Small intestine (tissue), 7 donors: Measurements from ENCODE around the gene SLC7A9. TPM values are rescaled to one million over a fixed set of nuclear protein-coding genes. Genes with fewer than 3 reads are reported as not detected.
"Not testable (repeated sequence)": the region's sequence is repeated elsewhere in the genome, so short reads cannot be mapped to it uniquely, and the experiment has no call there.

ENCODE experiments used
- DNase-seq, 2 donors: peaks; one replicate each; pipeline versions ENCODE4 v3.0.0 to v3.0.0-alpha.2; 2013
- FAIRE-seq: peaks from 2 replicates; lab custom pipeline; 2012; peaks lifted over from hg19 to GRCh38; lab: Jason Lieb, UNC
- H3K27ac ChIP-seq, 3 donors: one replicate each; pipeline ENCODE4 v1.5.1; 2013; ENCODE audit warnings: low read length in 2 of 3, mild to moderate bottlenecking in 2 of 3, control low read depth in 1 of 3, inconsistent platforms in 1 of 3, low read depth in 1 of 3, moderate library complexity in 1 of 3
- H3K27me3 ChIP-seq, 3 donors: one replicate each; pipeline ENCODE4 v1.6.1; 2013; ENCODE audit warnings: low read length in 3 of 3, inconsistent platforms in 1 of 3; ENCODE audit not compliant: control insufficient read depth in 3 of 3, insufficient read depth in 3 of 3
- H3K36me3 ChIP-seq, 3 donors: one replicate each; pipeline ENCODE4 v1.6.1; 2013; ENCODE audit warnings: low read length in 3 of 3, inconsistent platforms in 1 of 3, low read depth in 1 of 3, mild to moderate bottlenecking in 1 of 3, moderate library complexity in 1 of 3; ENCODE audit not compliant: control insufficient read depth in 3 of 3, insufficient read depth in 2 of 3
- H3K4me1 ChIP-seq, 3 donors: one replicate each; pipeline ENCODE4 v1.6.1; 2013; ENCODE audit warnings: low read length in 2 of 3, inconsistent platforms in 1 of 3, low read depth in 1 of 3, mild to moderate bottlenecking in 1 of 3, moderate library complexity in 1 of 3; ENCODE audit not compliant: control insufficient read depth in 3 of 3, insufficient read depth in 2 of 3
- H3K4me3 ChIP-seq, 3 donors: one replicate each; pipeline ENCODE4 v1.5.1; 2013; ENCODE audit warnings: low read length in 3 of 3, control low read depth in 1 of 3, inconsistent platforms in 1 of 3, low read depth in 1 of 3, mild to moderate bottlenecking in 1 of 3, moderate library complexity in 1 of 3
- H3K9me3 ChIP-seq, 2 donors: one replicate each; pipeline ENCODE4 v1.6.1; 2013; ENCODE audit warnings: low read depth in 1 of 2, low read length in 1 of 2; ENCODE audit not compliant: control insufficient read depth in 2 of 2, insufficient read depth in 1 of 2
- WGBS, 3 donors: extraction: QIAGEN DNeasy Blood & Tissue Kit; methylation state at CpG; one replicate each; pipeline ENCODE4 v1.1.7; 2013; 5-methylcytosine and 5-hydroxymethylcytosine counted together
- polyA plus RNA-seq, 4 donors: library from polyadenylated mRNA; stranded (reverse) in 3 of 4; unstranded in 1 of 4; fragments of 200-250 nt in 3 of 4; fragments of 120-200 nt in 1 of 4; gene quantifications; one replicate each; pipeline versions ENCODE4 v1.2.1 to v1.2.3, GENCODE V29; 2013
- donor health status: healthy with polysubstance abuse.
- donor health status: control.
- donor health status: control.
- donor health status: Bipolar disorder and iron deficiency.
- donor health status: healthy.

SLC7A9 gene
- polyA plus RNA-seq, 4 donors: 20.8 to 176 (median 50.9) TPM

DNA sequence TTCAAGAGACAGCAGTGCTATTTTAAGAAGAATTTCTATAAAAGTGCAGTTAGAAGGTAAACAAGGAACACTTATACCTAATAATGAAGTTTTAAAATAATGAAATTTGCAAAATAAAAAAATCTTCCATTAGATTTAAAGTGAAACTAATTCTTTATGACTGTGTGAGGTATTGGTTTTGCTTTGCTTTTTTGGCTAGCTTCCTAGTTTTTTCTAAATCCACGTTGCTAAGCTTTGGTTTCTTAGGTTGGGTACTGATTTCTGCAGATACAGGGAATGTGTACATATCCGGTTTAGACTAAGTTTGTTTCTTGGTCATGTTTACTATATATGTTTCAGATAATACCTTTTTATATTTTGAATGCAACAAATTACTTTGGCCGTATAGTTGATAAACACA is 59.8 kb downstream of the SLC7A9 start:
- Histone ChIP-seq H3K27me3 (no peaks in the 10 kb centered on the region), H3K36me3 (no peaks in the 10 kb centered on the region), H3K4me1 (peaks cover 0 to 2% (median 0%) of the 10 kb centered on the region in 3 donors), H3K9me3 (no peaks in the 10 kb centered on the region), H3K4me3 (no peak overlapping the region), H3K27ac (no peak overlapping the region)
- peak in 1 of 2 donors; percentile 26 for DNase-seq
- WGBS, 3 donors: 10 to 39% (median 19%) methylated on average over 3 of the region's 3 CpGs
- FAIRE-seq: no peak

DNA sequence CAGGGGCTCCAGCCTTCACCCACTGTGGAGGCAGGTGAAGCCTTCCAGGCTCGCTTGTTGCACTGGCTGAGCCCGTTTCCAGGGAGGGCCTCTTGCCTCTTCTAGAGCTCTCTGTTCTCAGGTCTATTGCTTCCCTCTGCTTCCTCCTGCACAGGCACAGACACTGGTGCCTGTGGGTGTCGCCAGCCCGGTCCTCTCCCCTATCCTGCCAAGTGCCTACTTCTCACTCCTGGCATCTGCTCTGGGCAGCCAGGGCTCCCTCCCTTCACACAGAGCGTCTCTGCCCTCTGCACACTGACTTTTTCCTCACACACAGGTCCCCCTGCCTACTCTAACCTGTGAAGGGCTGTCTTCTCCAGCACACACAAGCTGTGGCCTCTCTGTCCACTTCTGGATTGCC is 60.3 kb downstream of the SLC7A9 start:
- Histone ChIP-seq H3K27ac (no peak overlapping the region), H3K4me1 (peaks cover 0 to 2% (median 0%) of the 10 kb centered on the region in 3 donors), H3K4me3 (no peak overlapping the region), H3K27me3 (no peaks in the 10 kb centered on the region), H3K36me3 (no peaks in the 10 kb centered on the region), H3K9me3 (no peaks in the 10 kb centered on the region)
- FAIRE-seq: no peak
- DNase-seq: peak in 1 of 2 donors; percentile 33
- 18 to 45% (median 34%) methylated on average over 5 of the region's 5 CpGs for WGBS, 3 donors

DNA sequence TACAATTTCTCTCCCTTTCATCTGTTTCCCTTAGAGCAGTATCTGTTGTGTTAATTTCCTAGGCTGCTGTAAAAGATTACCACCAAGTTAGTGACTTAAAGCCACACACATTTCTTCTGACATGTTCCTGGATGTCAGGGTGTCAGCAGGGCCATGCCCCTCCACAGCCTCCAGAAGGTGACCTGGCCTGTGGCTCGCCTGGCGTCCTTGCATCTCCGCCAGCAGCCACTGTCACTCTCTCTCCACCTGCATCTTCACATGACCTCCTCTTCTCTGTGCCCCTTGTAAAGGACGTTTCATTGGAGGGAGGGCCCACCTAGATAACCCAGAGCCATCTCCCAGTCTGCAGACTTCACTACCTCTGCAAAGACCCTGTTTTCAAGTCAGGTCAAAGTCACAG is 61.3 kb downstream of the SLC7A9 start:
- Histone ChIP-seq H3K27ac (no peak overlapping the region), H3K4me3 (no peak overlapping the region), H3K4me1 (peaks cover 0 to 2% (median 0%) of the 10 kb centered on the region in 3 donors), H3K27me3 (no peaks in the 10 kb centered on the region), H3K9me3 (no peaks in the 10 kb centered on the region), H3K36me3 (no peaks in the 10 kb centered on the region)
- FAIRE-seq (no peak), DNase-seq (no peak)
- 82 to 87% (median 85%) methylated on average over 4 of the region's 4 CpGs for WGBS, 3 donors

DNA sequence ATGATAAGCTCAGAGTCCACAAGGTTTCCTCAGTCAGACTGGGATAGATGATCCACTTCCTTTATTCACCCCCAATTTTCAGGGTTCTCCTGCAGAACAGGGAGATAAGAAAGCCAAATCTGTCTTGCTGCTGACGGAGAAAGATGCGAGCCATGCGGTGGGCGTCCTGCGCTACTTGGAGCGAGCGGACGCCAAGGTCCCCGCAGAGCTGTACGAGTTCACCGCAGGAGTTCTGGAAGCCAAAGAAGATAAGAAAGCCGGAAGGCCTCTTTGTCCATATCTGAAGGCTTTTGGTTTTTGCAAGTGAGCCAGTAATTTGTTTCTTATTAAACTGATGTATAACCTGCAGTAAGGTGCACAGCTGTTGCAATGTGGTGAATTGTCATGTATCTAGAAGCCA is 66.7 kb downstream of the SLC7A9 start:
- 68 to 93% (median 89%) methylated on average over 12 of the region's 12 CpGs for WGBS, 3 donors
- Histone ChIP-seq H3K4me3 (no peak overlapping the region), H3K9me3 (no peaks in the 10 kb centered on the region), H3K36me3 (no peaks in the 10 kb centered on the region), H3K27ac (no peak overlapping the region), H3K27me3 (no peaks in the 10 kb centered on the region), H3K4me1 (no peaks in the 10 kb centered on the region)
- FAIRE-seq (no peak), DNase-seq (no peak)

DNA sequence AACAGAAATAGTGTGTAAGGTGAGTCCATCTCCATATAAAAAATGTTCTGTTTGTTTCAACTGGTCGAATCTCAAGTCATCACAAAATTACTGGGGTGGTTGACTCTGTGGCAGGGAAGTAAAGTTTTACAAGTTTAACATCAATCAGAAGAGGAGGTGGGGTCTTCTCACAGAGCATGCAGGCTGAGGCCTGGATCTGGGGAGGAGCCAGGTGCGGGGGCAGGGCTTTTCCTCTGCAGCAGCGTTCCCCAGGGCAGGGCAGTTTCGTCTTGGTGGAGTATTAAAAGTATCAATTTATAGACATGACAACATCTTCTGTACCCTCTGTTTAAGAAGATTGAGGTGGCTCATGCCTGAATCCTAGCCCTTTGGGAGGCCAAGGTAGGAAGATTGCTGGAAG is 68.8 kb downstream of the SLC7A9 start:
- Histone ChIP-seq H3K27me3 (no peaks in the 10 kb centered on the region), H3K4me3 (no peak overlapping the region), H3K4me1 (no peaks in the 10 kb centered on the region), H3K9me3 (no peaks in the 10 kb centered on the region), H3K36me3 (no peaks in the 10 kb centered on the region), H3K27ac (no peak overlapping the region)
- FAIRE-seq (no peak), DNase-seq (no peak)
- WGBS, 3 donors: 30 to 46% (median 33%) methylated on average over 4 of the region's 4 CpGs

DNA sequence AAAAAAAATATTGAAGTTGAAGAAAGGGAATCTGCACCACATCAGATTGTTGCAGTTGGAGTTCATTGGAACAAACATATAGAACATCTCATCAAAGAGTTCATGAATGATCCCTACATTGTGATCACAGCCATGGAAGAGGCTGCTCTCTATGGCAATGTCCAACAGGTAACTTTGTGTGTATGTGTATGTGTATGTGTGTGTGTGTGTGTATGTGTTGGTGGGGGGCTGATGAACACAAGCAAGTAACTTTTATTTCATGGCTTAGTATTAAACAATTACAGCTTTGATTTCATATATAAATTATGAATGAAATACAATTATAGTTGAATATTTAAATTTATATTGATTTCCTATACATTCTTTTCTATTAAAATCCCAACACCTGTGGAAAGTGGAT is 69.4 kb downstream of the SLC7A9 start:
- H3K9me3 ChIP-seq: no peaks in the 10 kb centered on the region

DNA sequence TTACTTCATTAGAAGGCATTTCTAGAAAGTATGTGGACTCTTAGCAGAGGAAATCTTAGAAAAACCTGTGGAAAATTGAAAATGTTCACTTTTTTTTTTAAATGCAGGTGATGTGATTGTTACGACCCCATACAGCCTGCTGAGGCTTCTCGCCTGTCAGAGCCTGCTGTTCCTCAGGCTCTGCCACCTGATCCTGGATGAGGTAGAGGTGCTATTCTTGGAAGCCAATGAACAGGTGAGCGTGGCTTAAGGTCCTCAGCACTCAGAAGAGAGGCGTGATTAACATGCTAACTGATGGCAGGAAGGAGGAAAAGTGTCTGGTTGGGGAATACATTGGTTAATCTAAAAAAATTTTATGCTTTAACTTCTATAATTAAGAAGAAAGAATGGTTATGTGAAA is 71.4 kb downstream of the SLC7A9 start:
- H3K4me1 ChIP-seq: no peaks in the 10 kb centered on the region
- H3K36me3 ChIP-seq: no peaks in the 10 kb centered on the region
- H3K4me3 ChIP-seq: no peak overlapping the region
- H3K27me3 ChIP-seq: no peaks in the 10 kb centered on the region
- DNase-seq (no peak), FAIRE-seq (no peak)
- no peaks in the 10 kb centered on the region for H3K9me3 ChIP-seq
- WGBS, 3 donors: 83 to 91% (median 86%) methylated on average over 4 of the region's 4 CpGs
- no peak overlapping the region for H3K27ac ChIP-seq

More for the DNA sequence above, 69.4 kb downstream of the SLC7A9 start:
- H3K36me3 ChIP-seq: no peaks in the 10 kb centered on the region
- FAIRE-seq (no peak), DNase-seq (no peak)
- H3K27me3 ChIP-seq: no peaks in the 10 kb centered on the region
- H3K4me1 ChIP-seq: no peaks in the 10 kb centered on the region
- H3K27ac ChIP-seq: no peak overlapping the region
- no peak overlapping the region for H3K4me3 ChIP-seq

DNA sequence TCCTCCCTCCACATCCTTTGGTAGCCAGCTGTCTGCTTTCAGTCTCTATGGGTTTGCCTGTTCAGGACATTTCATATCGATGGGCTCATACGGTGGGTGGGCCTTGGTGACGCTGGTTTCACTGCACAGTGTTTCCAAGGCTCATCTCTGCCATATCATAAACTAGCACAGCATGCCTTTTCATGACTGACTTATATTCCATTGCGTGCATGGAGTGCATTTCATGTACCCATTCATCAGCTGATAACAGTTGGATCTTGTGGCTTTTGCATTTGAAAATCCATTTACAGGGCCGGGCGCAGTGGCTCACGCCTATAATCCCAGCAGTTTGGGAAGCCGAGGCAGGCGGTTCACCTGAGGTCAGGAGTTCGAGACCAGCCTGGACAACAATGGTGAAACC is 80.1 kb downstream of the SLC7A9 start:
- H3K27ac ChIP-seq: no peak overlapping the region
- H3K4me3 ChIP-seq: no peak overlapping the region
- no peaks in the 10 kb centered on the region for H3K27me3 ChIP-seq
- no peaks in the 10 kb centered on the region for H3K36me3 ChIP-seq
- FAIRE-seq: no peak
- no peaks in the 10 kb centered on the region for H3K9me3 ChIP-seq
- WGBS, 3 donors: 93 to 97% (median 95%) methylated on average over 10 of the region's 10 CpGs
- no peaks in the 10 kb centered on the region for H3K4me1 ChIP-seq
- no peak for DNase-seq

DNA sequence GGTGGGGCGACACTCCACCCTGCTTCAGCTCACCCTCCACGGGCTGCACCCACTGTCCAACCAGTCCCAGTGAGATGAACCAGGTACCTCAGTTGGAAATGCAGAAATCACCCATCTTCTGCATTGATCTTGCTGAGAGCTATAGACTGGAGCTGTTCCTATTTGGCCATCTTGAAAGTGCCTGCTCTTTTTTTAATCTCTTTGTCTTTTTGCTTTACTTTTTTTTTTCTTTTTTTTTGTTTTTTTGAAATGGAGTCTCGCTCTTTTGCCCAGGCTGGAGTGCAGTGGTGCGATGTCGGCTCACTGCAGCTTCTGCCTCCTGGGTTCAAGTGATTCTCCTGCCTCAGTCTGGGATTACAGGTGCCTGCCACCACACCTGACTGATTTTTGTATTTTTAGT is 81.7 kb downstream of the SLC7A9 start:
- FAIRE-seq, H3K27ac ChIP-seq, H3K9me3 ChIP-seq, H3K4me1 ChIP-seq, H3K27me3 ChIP-seq, DNase-seq, H3K4me3 ChIP-seq, H3K36me3 ChIP-seq: not testable (repeated sequence)
- WGBS, 3 donors: 93 to 95% (median 93%) methylated on average over 5 of the region's 5 CpGs
